UCSD-AML1 (cell line): ENCODE measurements around the gene MBD6.

Experiments
- DNase-seq: peaks from one replicate; lab custom pipeline; 2025; ENCODE audit not compliant: unreplicated experiment; lab: John Stamatoyannopoulos, UW

Gene MBD6

GRCh38 chr12:57574795-57575194 is 52.2 kb downstream of the MBD6 start:
- DNase-seq = no peak

- DNase-seq = no peak
Measured at GRCh38 chr12:57575771-57576612, 53.4 kb downstream of the MBD6 start.

GRCh38 chr12:57576613-57577160 is 54.1 kb downstream of the MBD6 start:
- no peak for DNase-seq

DNA sequence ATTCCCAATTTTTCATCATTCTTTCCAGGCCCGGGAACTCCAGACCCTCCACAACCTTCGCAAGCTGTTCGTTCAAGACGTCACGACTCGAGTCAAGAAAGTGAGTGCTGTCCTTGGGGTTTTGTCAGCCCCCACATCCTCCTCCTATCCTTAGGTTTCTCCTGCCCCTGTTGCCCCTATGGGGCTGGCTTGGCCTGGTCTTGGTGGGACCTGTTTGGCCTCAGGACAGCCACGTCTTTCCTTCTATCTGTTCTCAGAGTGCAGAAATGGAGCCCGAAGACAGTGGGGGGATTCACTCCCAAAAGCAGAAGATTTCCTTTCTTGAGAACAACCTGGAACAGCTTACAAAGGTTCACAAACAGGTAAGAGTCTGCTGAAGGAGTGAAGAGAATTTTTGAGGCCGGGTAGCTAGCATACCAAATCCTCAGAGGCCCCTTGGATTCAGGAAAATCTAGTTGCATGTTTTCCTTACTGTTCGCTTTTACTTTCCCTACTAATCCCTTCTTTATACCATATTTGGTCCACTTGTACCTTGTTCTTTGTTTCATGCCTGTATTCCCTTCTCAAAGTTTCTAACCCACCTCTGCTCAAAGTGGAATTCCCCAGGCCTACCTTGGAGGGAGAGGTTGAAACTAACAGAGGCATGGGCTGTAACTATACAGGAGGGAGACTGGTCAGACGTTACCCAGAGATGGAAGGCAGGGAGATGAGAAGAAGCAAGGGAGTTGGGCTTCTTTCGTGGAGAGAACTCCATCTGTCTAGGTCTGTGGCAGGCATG is 55.5 kb downstream of the MBD6 start:
- DNase-seq = no peak

GRCh38 chr12:57579011-57579410 is 56.4 kb downstream of the MBD6 start:
- DNase-seq = no peak
